Neuronal stem cell (in vitro differentiated cells): ENCODE results near the gene GATD1.

Experiments
- DNase-seq: peaks from one replicate; pipeline ENCODE4 v3.0.0-alpha.2; 2013; ENCODE audit warnings: low spot score
- H2AFZ ChIP-seq: one replicate; pipeline ENCODE4 v1.6.1; 2013; ENCODE audit warnings: mild to moderate bottlenecking, low read length, inconsistent platforms
- H2AK5ac ChIP-seq: 2 replicates; pipeline ENCODE4 v1.6.1; 2013; ENCODE audit warnings: low read depth, mild to moderate bottlenecking, inconsistent platforms, low read length, moderate library complexity, mixed read lengths
- H2BK120ac ChIP-seq: 2 replicates; pipeline ENCODE4 v1.6.1; 2013; ENCODE audit warnings: low read depth, mild to moderate bottlenecking, inconsistent platforms, low read length, moderate library complexity, mixed read lengths
- H2BK12ac ChIP-seq: one replicate; pipeline ENCODE4 v1.6.1; 2013; ENCODE audit warnings: low read length, inconsistent platforms
- H2BK15ac ChIP-seq: 2 replicates; pipeline ENCODE4 v1.6.1; 2013; ENCODE audit warnings: mild to moderate bottlenecking, low read length, inconsistent platforms, mixed read lengths
- H2BK5ac ChIP-seq: one replicate; pipeline ENCODE4 v1.6.1; 2013; ENCODE audit warnings: inconsistent platforms, mild to moderate bottlenecking, low read length, moderate library complexity
- H3K14ac ChIP-seq: one replicate; pipeline ENCODE4 v1.6.1; 2013; ENCODE audit warnings: low read length, inconsistent platforms
- H3K18ac ChIP-seq: 2 replicates; pipeline ENCODE4 v1.6.1; 2013; ENCODE audit warnings: low read length, inconsistent platforms
- H3K23ac ChIP-seq: 2 replicates; pipeline ENCODE4 v1.6.1; 2013; ENCODE audit warnings: low read depth, mild to moderate bottlenecking, mixed read lengths, low read length, inconsistent platforms; ENCODE audit not compliant: poor library complexity
- H3K27ac ChIP-seq: replicated peaks from 3 replicates; pipeline ENCODE4 v1.5.1; 2013; ENCODE audit warnings: low read length, inconsistent platforms
- H3K27me3 ChIP-seq, 3 experiments: 2 replicates each; pipeline ENCODE4 v1.6.1; 2013; ENCODE audit warnings: low read length in 3 of 3, mild to moderate bottlenecking in 2 of 3, inconsistent platforms in 1 of 3, low read depth in 1 of 3, mixed read lengths in 1 of 3, moderate library complexity in 1 of 3; ENCODE audit not compliant: control insufficient read depth in 3 of 3, insufficient read depth in 3 of 3
- H3K36me3 ChIP-seq, 2 donors: replicated peaks in 1 of 2; 2 replicates each; pipeline ENCODE4 v1.6.1; 2013; ENCODE audit warnings: low read length in 2 of 2; ENCODE audit not compliant: control insufficient read depth in 2 of 2, insufficient read depth in 2 of 2
- H3K4ac ChIP-seq: 2 replicates; pipeline ENCODE4 v1.6.1; 2013; ENCODE audit warnings: inconsistent platforms, mild to moderate bottlenecking, low read length, moderate library complexity
- H3K4me1 ChIP-seq, 2 donors: 1 replicate in 1 of 2; 2 replicates in 1 of 2; pipeline ENCODE4 v1.6.1; 2013; ENCODE audit warnings: low read length in 2 of 2, low read depth in 1 of 2; ENCODE audit not compliant: control insufficient read depth in 2 of 2, insufficient read depth in 1 of 2
- H3K4me2 ChIP-seq: one replicate; pipeline ENCODE4 v1.6.1; 2013; ENCODE audit warnings: mild to moderate bottlenecking, low read length, inconsistent platforms; ENCODE audit not compliant: insufficient read depth, poor library complexity, severe bottlenecking
- H3K4me3 ChIP-seq, 2 donors: 2 replicates each; pipeline ENCODE4 v1.5.1; 2013; ENCODE audit warnings: low read length in 2 of 2, mild to moderate bottlenecking in 2 of 2, inconsistent platforms in 1 of 2, moderate library complexity in 1 of 2
- H3K79me1 ChIP-seq: one replicate; pipeline ENCODE4 v1.6.1; 2013; ENCODE audit warnings: low read depth, mild to moderate bottlenecking, inconsistent platforms, low read length, moderate library complexity
- H3K9ac ChIP-seq: one replicate; pipeline ENCODE4 v1.6.1; 2013; ENCODE audit warnings: mild to moderate bottlenecking, low read depth, low read length, inconsistent platforms; ENCODE audit not compliant: poor library complexity
- H3K9me3 ChIP-seq, 2 donors: replicated peaks in 1 of 2; 2 replicates each; pipeline versions ENCODE3 to v1.6.1; 2013; ENCODE audit warnings: low read length in 2 of 2, mild to moderate bottlenecking in 2 of 2, inconsistent platforms in 1 of 2, low read depth in 1 of 2, mixed read lengths in 1 of 2, moderate library complexity in 1 of 2; ENCODE audit not compliant: control insufficient read depth in 2 of 2, insufficient read depth in 1 of 2
- H4K8ac ChIP-seq: one replicate; pipeline ENCODE4 v1.6.1; 2013; ENCODE audit warnings: low read depth, mild to moderate bottlenecking, inconsistent platforms, low read length, moderate library complexity
- H4K91ac ChIP-seq: one replicate; pipeline ENCODE4 v1.6.1; 2013; ENCODE audit warnings: low read length, low read depth, mild to moderate bottlenecking, inconsistent platforms; ENCODE audit not compliant: poor library complexity
- WGBS, 2 donors: extraction: QIAGEN DNeasy Blood & Tissue Kit; methylation state at CpG; one replicate each; pipeline ENCODE4 v1.1.7; 2013; ENCODE audit warnings: missing lambda C conversion rate in 2 of 2, mixed read lengths in 1 of 2; ENCODE audit not compliant: insufficient read length in 2 of 2, insufficient replicate concordance in 1 of 2; ENCODE audit errors: extremely low coverage in 2 of 2; 5-methylcytosine and 5-hydroxymethylcytosine counted together

GATD1 gene

GRCh38 chr11:794013-794765 is 16.9 kb upstream of the GATD1 start:
- H4K91ac ChIP-seq, result no peak overlapping the region
- H3K14ac ChIP-seq, result no peak overlapping the region
- H3K4me1 ChIP-seq, result peaks cover 18 to 21% of the 10 kb centered on the region in 2 donors
- H3K27me3 ChIP-seq, result no peaks in the 10 kb centered on the region
- H3K4me2 ChIP-seq, result no peak overlapping the region
- no peak overlapping the region for H3K4ac ChIP-seq
- H2AK5ac ChIP-seq, result peak overlapping the region; percentile 56
- H2BK12ac ChIP-seq, result no peak overlapping the region
- no peak overlapping the region for H2BK15ac ChIP-seq
- no peak overlapping the region for H2AFZ ChIP-seq
- H3K36me3 ChIP-seq, result peaks cover 19 to 43% of the 10 kb centered on the region in 2 donors
- no peak overlapping the region for H2BK120ac ChIP-seq
- no peak overlapping the region for H3K27ac ChIP-seq
- H3K79me1 ChIP-seq, result peaks cover 24% of the 10 kb centered on the region
- no peak for DNase-seq
- peak overlapping the region; percentile 95 for H3K23ac ChIP-seq
- H3K18ac ChIP-seq, result no peak overlapping the region
- peak overlapping the region; percentile 82 for H2BK5ac ChIP-seq
- H3K9me3 ChIP-seq, result no peaks in the 10 kb centered on the region
- no CpG with 5 or more reads among the region's 31 CpGs for WGBS, 2 donors
- H3K4me3 ChIP-seq, result peak overlapping the region in 1 of 2 donors; percentile 26
- H3K9ac ChIP-seq, result peak overlapping the region; percentile 70
- no peak overlapping the region for H4K8ac ChIP-seq

- no peak overlapping the region for H2AFZ ChIP-seq
- no peak for DNase-seq
- H3K79me1 ChIP-seq, result peaks cover 24% of the 10 kb centered on the region
- H4K8ac ChIP-seq, result no peak overlapping the region
- no peaks in the 10 kb centered on the region for H3K27me3 ChIP-seq
- no peak overlapping the region for H3K4me3 ChIP-seq
- no peak overlapping the region for H3K27ac ChIP-seq
- no peak overlapping the region for H2BK12ac ChIP-seq
- H3K23ac ChIP-seq, result no peak overlapping the region
- H2BK120ac ChIP-seq, result no peak overlapping the region
- no peak overlapping the region for H3K14ac ChIP-seq
- no peak overlapping the region for H3K18ac ChIP-seq
- H3K36me3 ChIP-seq, result peaks cover 19 to 40% of the 10 kb centered on the region in 2 donors
- no peak overlapping the region for H3K4ac ChIP-seq
- WGBS, 2 donors, result no CpG with 5 or more reads among the region's 7 CpGs
- no peak overlapping the region for H2AK5ac ChIP-seq
- H3K9me3 ChIP-seq, result no peaks in the 10 kb centered on the region
- H2BK5ac ChIP-seq, result no peak overlapping the region
- no peak overlapping the region for H3K4me2 ChIP-seq
- H4K91ac ChIP-seq, result no peak overlapping the region
- H3K9ac ChIP-seq, result peak overlapping the region; percentile 12
- H3K4me1 ChIP-seq, result peaks cover 18 to 27% of the 10 kb centered on the region in 2 donors
- no peak overlapping the region for H2BK15ac ChIP-seq
Measured at GRCh38 chr11:793556-793955, 16.3 kb upstream of the GATD1 start.

- peaks cover 18 to 27% of the 10 kb centered on the region in 2 donors for H3K4me1 ChIP-seq
- H3K27ac ChIP-seq, result no peak overlapping the region
- H2AFZ ChIP-seq, result no peak overlapping the region
- no peak overlapping the region for H4K8ac ChIP-seq
- no peak overlapping the region for H2BK12ac ChIP-seq
- no peak overlapping the region for H2AK5ac ChIP-seq
- H3K9me3 ChIP-seq, result no peaks in the 10 kb centered on the region
- H4K91ac ChIP-seq, result no peak overlapping the region
- no peak for DNase-seq
- no peak overlapping the region for H3K4me3 ChIP-seq
- no peak overlapping the region for H2BK120ac ChIP-seq
- peak overlapping the region; percentile 21 for H3K9ac ChIP-seq
- H3K23ac ChIP-seq, result peak overlapping the region; percentile 89
- WGBS, 2 donors, result no CpG with 5 or more reads among the region's 13 CpGs
- no peak overlapping the region for H3K14ac ChIP-seq
- no peaks in the 10 kb centered on the region for H3K27me3 ChIP-seq
- peaks cover 21% of the 10 kb centered on the region for H3K79me1 ChIP-seq
- no peak overlapping the region for H3K4ac ChIP-seq
- H3K18ac ChIP-seq, result no peak overlapping the region
- no peak overlapping the region for H2BK5ac ChIP-seq
- no peak overlapping the region for H3K4me2 ChIP-seq
- peaks cover 19 to 40% of the 10 kb centered on the region in 2 donors for H3K36me3 ChIP-seq
- no peak overlapping the region for H2BK15ac ChIP-seq
Measured at GRCh38 chr11:792873-793272, 15.6 kb upstream of the GATD1 start.

- Histone ChIP-seq H3K4me1 (peaks cover 18 to 27% of the 10 kb centered on the region in 2 donors), H2BK120ac (no peak overlapping the region), H2AFZ (no peak overlapping the region), H4K8ac (no peak overlapping the region), H3K14ac (no peak overlapping the region), H3K4ac (no peak overlapping the region), H4K91ac (no peak overlapping the region), H2BK12ac (no peak overlapping the region), H3K18ac (no peak overlapping the region), H3K4me2 (no peak overlapping the region), H3K27ac (no peak overlapping the region), H2AK5ac (no peak overlapping the region), H3K4me3 (no peak overlapping the region), H3K79me1 (peaks cover 21% of the 10 kb centered on the region), H3K9ac (no peak overlapping the region), H3K36me3 (peaks cover 19 to 40% of the 10 kb centered on the region in 2 donors), H3K9me3 (no peaks in the 10 kb centered on the region), H3K27me3 (no peaks in the 10 kb centered on the region), H2BK15ac (no peak overlapping the region), H3K23ac (no peak overlapping the region), H2BK5ac (no peak overlapping the region)
- WGBS, 2 donors, result no CpG with 5 or more reads among the region's 15 CpGs
- DNase-seq, result no peak
Measured at GRCh38 chr11:792535-792821, 15.2 kb upstream of the GATD1 start.
